Sigmoid colon (tissue), 4 donors: ENCODE data around the gene RPS5.

ENCODE experiments used
- EP300 ChIP-seq, 4 donors: sonication (generic); formaldehyde crosslinking; IDR thresholded peaks; one replicate each; pipeline ENCODE4 v1.6.1; 2017; ENCODE audit warnings: antibody characterized with exemption in 4 of 4
- POLR2A ChIP-seq, 2 donors: fragments of 450-650 bp; IDR thresholded peaks; one replicate each; pipeline ENCODE4 v1.6.1; 2016; ENCODE audit warnings: antibody characterized with exemption in 2 of 2, mild to moderate bottlenecking in 2 of 2, moderate library complexity in 2 of 2
- POLR2AphosphoS5 ChIP-seq, 4 donors: sonication (generic); formaldehyde crosslinking; IDR thresholded peaks; one replicate each; pipeline ENCODE4 v1.6.1; 2017; ENCODE audit warnings: antibody characterized with exemption in 4 of 4
- TF ChIP-seq, protein P1 (sequence below), 4 experiments: fragments of 450-650 bp in 3 of 4; fragments of 200-600 bp in 1 of 4; IDR thresholded peaks; one replicate each; pipeline ENCODE4 v1.5.1; 2016 to 2019; ENCODE audit warnings: antibody characterized with exemption in 4 of 4, mild to moderate bottlenecking in 3 of 4, moderate library complexity in 2 of 4

DNA sequence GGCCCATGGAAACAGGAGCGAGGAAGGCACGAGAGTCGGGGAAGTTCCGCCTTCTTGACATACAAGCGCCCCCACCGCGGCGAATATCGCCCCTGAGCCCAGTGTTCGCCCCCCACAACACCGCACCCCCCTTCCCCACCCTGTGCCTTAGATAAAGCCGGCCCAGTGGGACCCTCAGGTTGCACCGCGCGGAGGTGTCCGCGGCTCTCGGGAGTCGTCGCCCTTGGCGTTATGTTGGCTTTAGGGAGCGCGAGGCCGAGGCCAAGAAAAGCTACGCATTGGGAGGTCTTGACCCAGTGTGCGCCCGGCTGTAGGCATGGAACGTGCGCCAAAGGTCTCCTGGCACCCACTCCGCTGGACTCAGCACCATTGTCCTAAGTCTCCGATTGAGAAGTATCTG lies 53.5 kb downstream of the RPS5 start:
- TF ChIP-seq, protein P1, sequence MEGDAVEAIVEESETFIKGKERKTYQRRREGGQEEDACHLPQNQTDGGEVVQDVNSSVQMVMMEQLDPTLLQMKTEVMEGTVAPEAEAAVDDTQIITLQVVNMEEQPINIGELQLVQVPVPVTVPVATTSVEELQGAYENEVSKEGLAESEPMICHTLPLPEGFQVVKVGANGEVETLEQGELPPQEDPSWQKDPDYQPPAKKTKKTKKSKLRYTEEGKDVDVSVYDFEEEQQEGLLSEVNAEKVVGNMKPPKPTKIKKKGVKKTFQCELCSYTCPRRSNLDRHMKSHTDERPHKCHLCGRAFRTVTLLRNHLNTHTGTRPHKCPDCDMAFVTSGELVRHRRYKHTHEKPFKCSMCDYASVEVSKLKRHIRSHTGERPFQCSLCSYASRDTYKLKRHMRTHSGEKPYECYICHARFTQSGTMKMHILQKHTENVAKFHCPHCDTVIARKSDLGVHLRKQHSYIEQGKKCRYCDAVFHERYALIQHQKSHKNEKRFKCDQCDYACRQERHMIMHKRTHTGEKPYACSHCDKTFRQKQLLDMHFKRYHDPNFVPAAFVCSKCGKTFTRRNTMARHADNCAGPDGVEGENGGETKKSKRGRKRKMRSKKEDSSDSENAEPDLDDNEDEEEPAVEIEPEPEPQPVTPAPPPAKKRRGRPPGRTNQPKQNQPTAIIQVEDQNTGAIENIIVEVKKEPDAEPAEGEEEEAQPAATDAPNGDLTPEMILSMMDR (IDR thresholded peaks at IDR 0.05): no peak
- TF ChIP-seq POLR2A (IDR thresholded peaks at IDR 0.05): no peak
- no peak for TF ChIP-seq EP300 (IDR thresholded peaks at IDR 0.05)
- no peak for TF ChIP-seq POLR2AphosphoS5 (IDR thresholded peaks at IDR 0.05)
